ENCODE data around the gene PLCB4. TPM values are rescaled to one million over a fixed set of nuclear protein-coding genes. Genes with fewer than 3 reads are reported as not detected.

Gene PLCB4
- total RNA-seq, 1 donor from 2014 or later, result 6.8 TPM

DNA sequence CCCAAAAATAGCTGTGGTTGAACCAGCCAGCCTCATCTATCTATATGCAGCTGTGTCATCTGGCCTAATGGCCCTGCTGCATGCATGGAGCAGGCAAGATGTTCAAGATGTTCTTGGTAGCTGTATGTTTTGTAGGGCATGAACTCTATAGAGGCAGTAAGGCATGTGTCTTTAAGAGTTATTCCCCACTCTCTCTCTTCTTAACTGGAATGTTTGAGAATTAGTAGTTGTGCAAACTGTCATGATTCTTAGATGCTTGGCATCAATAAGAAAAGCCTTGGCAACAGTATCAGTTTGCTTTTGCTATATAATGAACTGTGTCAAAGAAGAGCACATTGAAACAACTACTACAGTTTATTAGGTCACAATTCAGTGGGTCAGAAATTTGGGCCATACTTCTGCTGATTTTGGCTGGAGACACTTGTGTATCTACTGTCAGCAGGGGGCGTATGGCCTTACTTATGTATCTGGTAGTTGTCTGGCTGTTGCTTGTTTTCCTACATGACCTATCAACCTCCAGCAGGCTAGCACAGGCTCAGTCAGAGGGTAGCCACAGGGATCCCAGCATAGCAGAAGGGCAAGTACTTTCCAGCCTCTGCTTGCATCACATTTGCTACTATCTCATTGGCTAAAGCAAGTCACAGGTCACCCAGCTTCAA, 389.4 kb downstream of the PLCB4 start:
- DNase-seq, result no peak

DNA sequence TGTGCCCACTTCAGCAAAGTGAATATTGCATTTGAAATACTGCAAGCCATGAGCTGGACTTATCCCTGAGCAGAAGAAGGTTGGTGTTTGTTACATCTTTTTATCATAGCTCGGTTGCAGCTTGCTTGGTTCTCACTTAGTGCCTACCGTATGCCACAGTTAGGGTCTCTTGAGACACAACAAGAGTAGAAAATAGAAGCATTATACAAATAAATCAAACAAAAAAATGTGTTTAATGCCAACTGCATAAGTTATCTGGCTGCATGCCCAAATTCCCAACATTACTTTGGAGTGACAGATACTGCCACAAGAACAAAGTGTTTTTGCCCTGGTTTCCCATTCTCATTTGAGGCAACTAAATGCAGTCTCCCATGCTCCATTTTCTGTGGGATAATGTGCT, 391.6 kb downstream of the PLCB4 start:
- no peak for DNase-seq

DNA sequence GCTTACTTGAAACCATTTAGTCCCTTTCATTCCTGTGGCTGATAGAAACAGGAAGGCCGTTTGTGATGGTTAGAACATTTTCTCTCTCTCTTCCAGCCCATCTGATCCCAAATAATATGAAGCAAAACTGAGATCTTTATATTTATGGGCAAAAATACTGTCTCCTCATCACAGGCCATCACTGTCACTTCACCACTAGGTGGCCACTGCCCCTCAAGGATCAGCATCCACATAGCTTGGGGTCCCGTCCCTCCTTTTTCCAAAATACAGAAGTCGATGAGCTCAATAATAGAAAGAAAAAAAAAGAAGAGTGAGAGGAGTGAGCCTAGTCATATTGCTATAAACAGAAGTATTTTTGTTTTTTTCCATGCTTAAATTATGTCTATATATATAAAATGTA, 399.1 kb downstream of the PLCB4 start:
- no peak for DNase-seq

DNA sequence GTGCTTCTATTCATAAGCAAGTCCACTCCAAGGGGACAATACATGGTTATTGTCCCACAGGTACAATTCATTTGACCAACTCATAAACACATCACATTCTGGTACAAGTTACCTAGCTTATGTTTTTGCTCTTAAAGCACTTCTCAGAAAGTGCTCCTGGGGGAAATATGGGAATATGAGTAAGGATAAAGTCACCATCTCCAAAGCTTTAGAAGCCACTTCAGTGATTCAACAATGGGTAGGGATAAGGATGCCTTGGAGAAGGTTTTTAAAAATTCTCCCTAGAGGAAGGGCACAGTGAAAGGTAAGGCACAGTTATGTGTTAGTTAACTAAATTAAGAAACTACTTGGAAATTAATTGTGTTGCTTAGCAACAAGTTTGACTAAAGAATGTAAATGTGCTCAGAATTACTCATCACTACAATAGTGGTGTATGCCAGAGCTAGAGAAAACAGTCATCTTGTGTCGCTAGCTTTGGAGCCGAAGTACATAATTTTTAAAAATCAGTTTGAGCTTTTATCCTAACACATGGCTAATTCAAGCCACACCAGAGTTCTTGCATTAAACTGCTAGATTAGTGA, 406.0 kb downstream of the PLCB4 start:
- DNase-seq, result no peak

DNA sequence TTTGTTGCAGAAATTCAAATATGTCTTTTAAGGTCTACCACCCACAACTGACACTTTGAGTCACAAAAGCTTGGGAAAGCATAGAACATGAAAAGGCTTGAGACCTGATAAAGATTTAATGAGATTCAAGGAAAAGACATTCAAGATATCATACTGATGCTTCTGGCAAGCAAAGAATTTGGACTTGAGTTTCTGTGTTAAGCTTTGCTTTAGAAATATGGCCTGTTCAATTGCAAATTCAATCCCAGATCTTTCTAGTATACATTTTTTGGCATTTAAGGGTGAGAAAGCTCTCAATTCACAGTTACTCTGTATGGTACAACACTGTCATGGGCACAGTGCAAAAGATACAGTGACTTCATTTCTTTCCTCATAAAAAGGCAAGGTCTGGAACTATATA, 406.6 kb downstream of the PLCB4 start:
- DNase-seq, result no peak

DNA sequence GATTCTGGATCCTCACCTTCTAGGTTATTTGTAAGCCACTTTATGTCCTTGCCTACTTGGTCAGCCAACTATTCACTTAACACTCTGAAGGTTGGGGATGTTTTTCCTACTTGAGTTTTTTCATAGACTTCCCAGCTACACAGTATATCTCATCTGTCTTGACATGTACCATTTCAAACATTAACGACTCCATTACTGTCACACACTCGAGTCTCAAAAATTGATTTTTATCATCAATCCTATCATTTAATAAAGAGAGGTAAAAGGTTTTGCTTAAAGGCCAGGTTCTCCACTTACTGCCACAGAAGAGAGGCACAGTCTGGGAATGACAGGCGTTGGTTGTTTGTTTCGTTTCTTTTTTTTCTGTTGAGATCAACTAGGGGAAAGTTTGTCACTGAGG, 407.3 kb downstream of the PLCB4 start:
- no peak for DNase-seq

DNA sequence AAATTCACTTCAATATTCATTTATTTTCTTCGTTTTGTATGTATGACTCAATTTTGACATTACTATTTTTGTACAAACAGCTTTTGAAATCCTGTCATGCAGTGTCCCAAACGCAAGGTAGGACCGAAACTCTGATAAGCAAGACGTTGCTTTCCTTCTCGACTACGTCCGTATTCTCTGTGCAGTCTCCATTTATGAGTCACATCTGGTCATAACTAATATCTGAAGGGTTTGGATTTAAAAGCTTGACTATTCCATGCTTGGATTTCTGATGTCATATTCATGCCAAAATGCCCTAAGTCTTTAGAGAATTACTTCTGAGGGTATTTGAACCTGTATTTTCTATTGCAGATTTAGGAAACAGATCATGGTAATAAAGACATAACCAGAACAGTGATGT, 407.8 kb downstream of the PLCB4 start:
- no peak for DNase-seq

DNA sequence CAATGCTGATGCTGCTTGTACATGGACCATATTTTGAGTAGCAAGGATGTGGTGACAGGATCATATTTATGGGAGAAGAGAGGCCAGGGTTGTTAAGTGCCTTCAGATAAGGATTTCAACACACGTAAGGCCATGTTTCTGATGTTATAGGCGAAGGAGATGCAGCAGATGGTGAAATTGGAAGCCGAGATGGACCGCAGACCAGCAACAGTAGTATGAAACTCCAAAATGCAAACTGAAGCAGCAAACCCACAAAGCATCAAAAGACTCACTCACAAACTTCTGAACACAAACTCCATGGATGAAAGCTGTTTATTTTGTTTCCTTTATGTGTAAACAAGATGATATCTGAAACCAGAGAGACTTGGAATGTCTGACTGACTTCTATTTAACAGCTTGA, 409.9 kb downstream of the PLCB4 start:
- DNase-seq, result no peak

DNA sequence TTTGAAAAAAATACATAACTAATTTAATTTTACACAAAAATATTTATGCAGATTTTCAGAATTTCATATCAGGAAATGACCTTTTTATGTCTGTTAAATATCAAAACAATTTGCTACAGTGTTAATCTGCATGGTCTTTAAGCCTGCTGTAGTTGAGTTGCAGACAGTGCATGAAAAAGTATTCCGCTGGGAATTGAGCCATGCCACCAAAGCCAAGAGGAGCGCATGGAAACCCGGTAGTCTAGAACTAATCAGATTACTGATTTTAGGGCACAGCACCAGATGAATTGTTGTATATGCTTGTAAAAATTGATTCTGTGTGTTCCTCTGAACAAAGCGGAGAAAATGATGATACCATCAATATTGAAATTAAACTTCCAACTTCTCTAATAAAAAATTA, 411.2 kb downstream of the PLCB4 start:
- DNase-seq, result no peak

DNA sequence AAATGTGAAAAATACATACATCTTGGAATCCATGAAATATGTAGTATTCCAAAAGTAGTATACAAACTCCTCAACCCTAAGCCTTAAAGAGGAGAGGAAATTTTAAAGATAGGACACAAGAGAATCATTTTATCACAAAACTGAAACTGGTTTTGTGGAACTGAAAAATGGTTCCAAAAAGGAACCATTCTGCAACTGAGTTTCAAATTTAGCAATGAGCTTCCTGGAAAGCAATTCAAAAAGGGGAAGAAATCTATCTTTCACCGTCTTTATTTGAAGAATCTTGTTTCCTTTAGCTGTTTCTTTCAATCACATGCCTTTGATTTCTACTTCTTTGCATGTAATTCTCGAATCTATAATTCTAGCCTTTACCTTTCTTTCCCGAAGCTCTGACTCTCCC, 413.3 kb downstream of the PLCB4 start:
- DNase-seq, result no peak

DNA sequence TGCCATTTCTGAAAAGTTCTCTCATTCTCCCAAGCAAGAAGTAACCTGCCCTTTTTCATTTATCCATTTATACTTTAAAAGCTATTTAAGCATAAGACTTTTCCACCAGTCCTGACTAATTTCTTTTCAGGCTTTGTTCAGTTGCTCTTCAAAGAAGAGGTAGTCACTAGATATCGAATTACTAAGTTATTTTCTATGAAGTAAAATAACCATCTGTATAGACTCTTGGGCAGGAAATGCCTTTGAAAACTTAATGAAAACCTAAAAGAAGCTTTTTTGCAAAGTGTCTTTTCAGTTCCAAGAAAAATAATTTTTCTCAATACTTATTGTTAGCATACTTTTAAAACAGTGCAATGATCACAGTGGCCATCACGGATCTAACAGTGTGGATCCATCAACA, 414.2 kb downstream of the PLCB4 start:
- no peak for DNase-seq

DNA sequence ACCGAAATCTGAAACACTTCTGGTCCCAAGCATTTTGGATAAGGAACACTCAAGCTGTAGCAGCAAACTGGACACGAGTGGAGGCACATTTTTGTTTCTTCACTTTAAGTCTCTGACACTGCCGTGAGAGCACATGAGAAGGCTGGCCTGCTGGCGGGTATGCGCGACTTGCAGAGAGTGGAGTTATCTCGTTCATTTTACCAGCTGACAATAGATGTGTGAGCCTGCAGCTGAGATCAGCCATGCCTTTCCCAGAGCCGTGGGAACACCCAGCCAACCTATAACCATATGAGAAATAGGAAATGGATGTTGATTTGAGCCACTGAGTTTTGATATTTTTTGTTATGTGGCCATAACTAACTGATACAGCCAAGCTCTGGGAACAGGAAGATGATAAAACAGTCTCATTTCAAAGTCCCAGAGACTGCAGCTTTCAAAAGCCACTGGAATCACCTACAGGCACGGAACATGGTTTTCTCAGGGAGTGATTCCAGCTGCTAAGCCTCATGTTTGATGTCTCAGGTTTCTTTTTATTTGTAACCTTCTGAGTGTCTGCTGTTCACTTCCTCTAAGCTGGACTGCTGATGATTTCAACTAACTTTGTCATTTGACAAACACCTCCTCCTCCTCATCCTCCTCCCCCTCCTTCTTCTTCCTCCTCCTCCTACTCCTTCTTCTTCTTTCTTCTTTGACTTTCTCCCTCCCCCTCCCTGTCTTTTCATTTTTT, 416.9 kb downstream of the PLCB4 start:
- DNase-seq, result no peak

DNA sequence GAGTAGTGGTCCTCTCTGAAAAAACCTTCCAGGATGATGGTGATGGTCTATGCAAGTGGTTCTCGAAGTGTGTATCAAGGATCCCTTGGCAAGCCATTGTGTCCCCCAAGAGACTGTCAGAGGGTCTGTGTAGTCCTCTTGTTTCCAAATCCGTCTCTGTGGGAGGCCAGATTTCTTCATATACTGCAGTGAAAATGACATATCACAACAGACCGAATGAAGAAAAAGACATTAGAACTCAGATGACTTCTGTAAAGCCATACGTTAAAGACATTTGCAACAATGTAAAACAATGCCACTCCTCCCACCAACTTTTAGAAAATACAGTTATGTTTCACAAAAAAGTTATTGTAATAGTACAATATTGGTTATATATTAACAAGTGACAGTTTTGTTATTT, 418.3 kb downstream of the PLCB4 start:
- DNase-seq, result no peak

DNA sequence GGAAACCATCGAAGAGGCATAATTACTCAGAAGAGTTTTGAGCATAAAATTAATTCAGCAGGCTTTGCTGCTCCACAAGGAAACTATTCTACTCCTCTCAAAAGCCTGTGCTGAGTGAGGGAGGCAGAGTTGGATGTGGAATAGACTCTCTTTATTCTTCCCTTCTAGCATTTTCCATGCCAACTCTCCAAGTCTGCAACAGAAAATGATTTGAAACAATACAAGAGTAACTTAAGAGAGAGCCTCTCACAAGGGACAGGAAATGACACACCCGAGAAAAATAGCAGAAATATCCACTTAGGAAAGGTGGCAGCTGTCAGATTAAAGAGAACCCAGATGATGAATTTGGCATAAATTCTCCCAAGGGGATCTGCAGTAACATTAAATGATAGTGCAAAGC, 419.2 kb downstream of the PLCB4 start:
- DNase-seq, result no peak

DNA sequence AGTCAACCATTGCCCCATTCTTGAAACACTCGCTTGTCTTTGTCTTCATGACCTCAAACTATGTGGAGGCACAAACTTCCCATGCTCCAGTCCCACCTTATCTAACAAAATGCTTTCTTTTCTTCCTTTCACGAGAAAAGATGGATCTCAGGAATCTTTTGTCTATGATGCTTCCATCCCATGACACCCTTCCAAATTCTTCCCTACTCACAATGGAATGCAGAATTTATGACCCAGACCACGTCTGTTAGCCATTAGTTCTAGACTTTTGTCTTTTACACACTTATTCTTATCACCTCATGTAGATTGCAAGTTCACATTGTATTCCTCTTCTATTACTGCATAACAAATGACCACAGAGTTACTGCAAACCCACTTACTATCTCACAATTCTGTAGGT, 421.3 kb downstream of the PLCB4 start:
- DNase-seq, result no peak

DNA sequence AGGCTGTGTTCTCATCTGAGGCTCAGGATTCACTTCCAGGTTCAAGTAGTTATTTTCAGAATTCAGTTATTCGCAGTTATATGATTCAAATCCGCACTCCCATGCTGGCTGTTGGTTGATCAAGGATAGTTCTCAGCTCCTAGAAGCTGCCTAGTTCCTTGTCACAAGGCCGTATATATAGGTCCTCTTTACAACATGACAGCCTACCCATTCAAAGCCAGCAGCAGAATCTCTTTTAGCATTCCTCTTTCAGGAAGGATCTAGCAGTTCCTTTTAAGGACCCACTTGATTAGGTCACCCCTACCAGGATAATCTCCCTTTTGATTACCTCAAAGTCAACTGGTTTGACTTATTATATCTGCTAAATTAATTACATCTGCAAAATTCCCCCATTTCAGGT, 421.7 kb downstream of the PLCB4 start:
- no peak for DNase-seq

DNA sequence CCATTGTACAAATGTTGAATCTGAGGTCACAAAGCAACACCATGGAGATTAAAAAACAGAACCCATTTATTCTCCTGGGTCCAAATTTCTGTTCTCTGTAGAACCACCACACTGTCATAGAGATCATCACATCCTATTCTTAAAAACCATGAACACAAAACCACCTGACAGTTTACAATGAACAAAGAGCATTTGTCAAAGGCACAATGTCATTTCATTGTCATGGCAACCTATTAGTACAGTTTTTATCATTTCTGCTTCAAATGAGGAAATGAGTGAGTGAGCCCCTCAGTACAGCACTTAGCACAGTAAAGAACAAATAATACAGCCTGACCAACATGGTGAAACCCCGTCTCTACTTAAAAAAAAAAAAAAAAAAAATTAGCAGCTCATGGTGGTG, 422.4 kb downstream of the PLCB4 start:
- no peak for DNase-seq

DNA sequence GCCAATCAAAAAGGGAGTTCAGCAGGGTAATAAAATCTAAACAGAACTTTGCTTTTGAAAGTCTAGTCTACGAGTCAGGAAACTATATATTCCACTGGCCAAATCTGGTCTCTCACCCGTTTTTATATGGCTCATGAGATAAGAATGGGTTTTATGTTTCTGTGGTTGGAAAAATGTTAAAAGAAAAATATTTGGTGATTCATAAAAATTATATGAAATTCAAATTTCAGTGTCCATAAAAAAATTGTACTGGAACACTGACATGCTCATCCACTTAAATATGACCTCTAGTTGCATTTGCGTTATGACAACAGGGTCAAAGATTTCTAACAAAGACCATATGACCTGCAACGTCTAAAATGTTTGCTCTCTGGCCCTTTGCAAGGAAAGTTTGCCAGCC, 423.2 kb downstream of the PLCB4 start:
- DNase-seq, result no peak

DNA sequence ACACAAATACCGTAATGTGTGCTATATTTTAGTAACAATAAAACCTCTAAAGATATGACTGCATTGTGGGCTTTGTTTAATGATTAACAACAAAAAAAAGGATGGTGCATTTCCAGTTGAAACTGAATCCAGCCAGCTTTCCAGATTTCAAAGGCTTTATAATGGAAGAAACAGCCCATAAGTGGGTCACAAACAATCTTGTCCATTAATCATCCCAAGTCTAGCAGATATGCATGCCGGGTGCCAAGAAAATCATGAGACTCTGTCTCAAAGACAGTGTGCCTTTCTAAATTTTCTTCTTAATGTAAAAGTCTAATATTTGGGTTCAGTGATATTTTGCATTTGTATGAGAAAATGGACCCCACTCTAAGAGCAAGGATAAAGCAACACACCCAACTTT, 424.9 kb downstream of the PLCB4 start:
- no peak for DNase-seq

DNA sequence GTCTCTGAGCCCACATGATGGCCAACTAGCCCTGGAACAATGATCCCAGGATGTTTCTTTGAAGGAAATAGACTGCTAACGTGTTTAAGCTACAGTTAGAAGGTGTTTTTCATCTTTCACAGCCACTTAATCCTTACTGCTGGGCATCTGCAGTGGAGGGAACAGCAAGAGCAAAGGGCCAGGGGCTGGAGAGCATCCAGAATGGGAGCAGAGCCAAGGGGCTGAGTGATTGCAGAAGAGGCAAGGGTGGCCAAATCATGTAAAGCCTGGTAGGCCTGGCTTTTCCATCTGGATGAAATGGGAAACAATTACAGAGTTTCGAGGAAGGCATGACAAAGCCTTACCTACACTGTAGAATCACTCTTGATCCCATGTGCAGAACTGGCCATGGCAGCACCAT, 426.8 kb downstream of the PLCB4 start:
- DNase-seq, result no peak

DNA sequence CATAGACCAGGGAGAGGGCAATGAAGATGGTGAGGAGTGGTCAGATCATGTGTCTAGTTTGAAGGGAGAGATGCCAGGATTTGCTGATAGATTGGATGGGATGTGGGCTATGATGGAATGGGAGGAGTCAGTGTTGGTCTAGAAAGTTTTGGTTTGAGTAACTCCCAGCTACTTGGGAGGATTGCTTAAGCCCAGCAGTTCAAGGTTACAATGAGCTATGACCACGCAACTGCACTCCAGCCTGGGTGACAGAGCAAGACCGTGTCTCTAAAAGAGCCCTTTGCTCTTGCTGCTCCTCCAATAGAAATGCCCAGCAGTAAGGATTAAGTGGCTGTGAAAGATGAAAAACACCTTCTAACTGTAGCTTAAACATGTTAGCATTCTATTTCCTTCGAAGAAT, 427.3 kb downstream of the PLCB4 start:
- no peak for DNase-seq

DNA sequence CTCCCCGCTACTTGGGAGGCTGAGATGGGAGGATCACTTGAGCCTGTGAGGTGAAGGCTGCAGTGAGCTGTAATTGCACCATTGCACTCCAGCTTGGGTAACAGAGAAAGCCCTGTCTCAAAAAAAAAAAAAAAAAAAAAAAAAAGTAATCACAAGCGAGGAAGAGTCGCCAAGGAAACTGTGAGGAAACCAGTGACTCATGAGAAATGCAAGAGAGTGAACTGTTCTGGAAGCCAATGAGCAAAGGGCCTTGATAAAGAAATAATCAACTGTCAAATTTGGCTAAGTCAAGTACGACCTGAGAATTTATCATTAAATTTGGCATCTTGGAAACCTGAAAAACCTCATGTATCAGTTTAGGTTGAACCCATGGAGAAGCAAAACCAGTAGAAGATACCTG, 429.4 kb downstream of the PLCB4 start:
- DNase-seq, result no peak

DNA sequence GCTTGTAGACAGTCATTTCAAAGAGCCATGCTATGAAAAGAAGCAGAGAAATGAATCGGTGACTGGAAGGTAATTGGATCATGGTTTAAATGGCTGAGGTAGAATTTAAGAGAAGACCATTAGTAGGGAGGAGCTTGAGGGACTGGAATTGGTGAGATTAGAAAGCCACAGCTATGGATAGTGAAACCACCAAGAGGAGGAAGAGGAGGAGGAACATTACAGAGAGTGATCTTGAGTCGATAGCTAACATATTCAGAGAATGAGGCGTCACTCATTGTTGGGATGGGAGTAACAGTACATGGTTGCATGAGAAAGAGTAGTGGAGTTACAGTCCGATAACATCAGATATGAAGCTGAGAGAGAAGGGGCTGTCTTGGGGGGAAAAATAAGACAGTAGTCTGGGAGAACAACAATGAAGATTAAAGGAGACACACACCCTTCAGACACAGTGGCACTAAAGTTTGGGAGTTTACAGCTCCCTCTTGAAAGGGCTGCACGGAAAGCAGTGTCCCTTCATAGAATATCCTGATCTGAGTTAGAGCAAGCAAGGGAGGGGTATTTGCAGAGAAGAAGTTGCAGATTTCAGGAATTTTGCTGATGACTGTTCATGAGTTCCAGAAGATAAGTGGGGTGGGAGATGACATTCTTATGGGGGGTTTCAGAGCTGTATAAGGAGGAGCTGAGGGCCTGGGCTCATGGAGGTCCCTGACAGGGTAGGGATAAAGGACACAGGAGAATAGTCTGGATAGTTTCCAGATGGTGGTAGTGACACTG, 430.4 kb downstream of the PLCB4 start:
- no peak for DNase-seq
